IMR-90 (cell line): ENCODE results near the gene C9orf78. TPM values are rescaled to one million over a fixed set of nuclear protein-coding genes. Genes with fewer than 3 reads are reported as not detected.

ENCODE experiments used
- ATAC-seq: fragments of 200-7000 bp; cut with Tn5 transposase; 2 replicates; pipeline ENCODE4 v1.9.1; 2020; ENCODE audit warnings: low read depth, mild to moderate bottlenecking, moderate library complexity
- BruUV-seq: library from RNA; stranded (reverse); fragments of 400-500 nt; replicated peaks from 2 replicates; lab custom pipeline; 2021; lab: Mats Ljungman, UMichigan
- CTCF ChIA-PET: fragments of 300-600 bp; formaldehyde crosslinking; extraction: SDS; loops from one replicate; lab custom pipeline; 2021; ENCODE audit warnings: antibody characterized with exemption; lab: Yijun Ruan, JAX
- POLR2A ChIA-PET: fragments of 300-600 bp; sonication (Branson Sonifier 250); formaldehyde crosslinking; loops from one replicate; lab custom pipeline; 2022; ENCODE audit warnings: antibody characterized with exemption; ENCODE audit not compliant: unreplicated experiment; lab: Charles Lee
- DNase-seq: peaks from one replicate; pipeline ENCODE4 v3.0.0; 2013
- H2AFZ ChIP-seq: replicated peaks from 2 replicates; pipeline ENCODE3; 2013; ENCODE audit warnings: low read length, mild to moderate bottlenecking; ENCODE audit not compliant: poor library complexity
- H2AK5ac ChIP-seq: 2 replicates; pipeline ENCODE4 v1.6.1; 2013; ENCODE audit warnings: low read depth, low read length, inconsistent platforms
- H2AK9ac ChIP-seq: replicated peaks from 2 replicates; pipeline ENCODE3; 2013; ENCODE audit warnings: mild to moderate bottlenecking, low read depth, low read length, moderate library complexity; ENCODE audit not compliant: poor library complexity
- H2BK120ac ChIP-seq: 2 replicates; pipeline ENCODE4 v1.6.1; 2013; ENCODE audit warnings: low read depth, low read length, inconsistent platforms
- H2BK15ac ChIP-seq: 3 replicates; pipeline ENCODE4 v1.6.1; 2013; ENCODE audit warnings: low read depth, low read length, inconsistent platforms
- H2BK20ac ChIP-seq: 2 replicates; pipeline ENCODE4 v1.6.1; 2013; ENCODE audit warnings: low read depth, mild to moderate bottlenecking, inconsistent platforms, low read length, moderate library complexity
- H2BK5ac ChIP-seq: 2 replicates; pipeline ENCODE4 v1.6.1; 2013; ENCODE audit warnings: mild to moderate bottlenecking, low read depth, low read length, inconsistent platforms; ENCODE audit not compliant: poor library complexity, severe bottlenecking
- H3K14ac ChIP-seq: replicated peaks from 2 replicates; pipeline ENCODE4 v1.6.1; 2013; ENCODE audit warnings: low read depth, low read length, inconsistent platforms
- H3K18ac ChIP-seq: 2 replicates; pipeline ENCODE4 v1.6.1; 2013; ENCODE audit warnings: low read depth, low read length, control low read depth
- H3K23ac ChIP-seq: 2 replicates; pipeline ENCODE4 v1.6.1; 2013; ENCODE audit warnings: low read depth, low read length, inconsistent platforms
- H3K27ac ChIP-seq: 2 replicates; pipeline ENCODE4 v1.5.1; 2013; ENCODE audit warnings: mild to moderate bottlenecking, control low read depth, low read length; ENCODE audit not compliant: insufficient read depth
- H3K27me3 ChIP-seq: 2 replicates; pipeline ENCODE4 v1.6.1; 2013; ENCODE audit warnings: low read length; ENCODE audit not compliant: control insufficient read depth, insufficient read depth
- H3K36me3 ChIP-seq: 2 replicates; pipeline ENCODE4 v1.6.1; 2013; ENCODE audit warnings: low read length, mixed read lengths; ENCODE audit not compliant: control insufficient read depth, insufficient read depth
- H3K4ac ChIP-seq: 2 replicates; pipeline ENCODE4 v1.6.1; 2013; ENCODE audit warnings: low read depth, low read length, inconsistent platforms
- H3K4me1 ChIP-seq: 2 replicates; pipeline ENCODE4 v1.6.1; 2013; ENCODE audit warnings: low read length, mixed read lengths; ENCODE audit not compliant: control insufficient read depth, insufficient read depth
- H3K4me2 ChIP-seq: 2 replicates; pipeline ENCODE4 v1.6.1; 2013; ENCODE audit warnings: low read depth, mild to moderate bottlenecking, control low read depth, low read length, moderate library complexity
- H3K4me3 ChIP-seq: 2 replicates; pipeline ENCODE4 v1.5.1; 2013; ENCODE audit warnings: low read depth, mild to moderate bottlenecking, control low read depth, low read length, moderate library complexity; ENCODE audit not compliant: insufficient read depth
- H3K56ac ChIP-seq: 2 replicates; pipeline ENCODE4 v1.6.1; 2013; ENCODE audit warnings: low read length, inconsistent platforms; ENCODE audit not compliant: insufficient read depth; ENCODE audit errors: extremely low read depth
- H3K79me1 ChIP-seq, 2 experiments: 2 replicates each; pipeline ENCODE4 v1.6.1; 2013; ENCODE audit warnings: low read length in 2 of 2, inconsistent platforms in 1 of 2, low read depth in 1 of 2
- H3K9ac ChIP-seq: 2 replicates; pipeline ENCODE4 v1.6.1; 2013; ENCODE audit warnings: low read depth, low read length, control low read depth
- H3K9me1 ChIP-seq: 2 replicates; pipeline ENCODE4 v1.6.1; 2013; ENCODE audit warnings: low read length, inconsistent platforms; ENCODE audit not compliant: insufficient read depth
- H3K9me3 ChIP-seq: 2 replicates; pipeline ENCODE4 v1.6.1; 2013; ENCODE audit warnings: low read length; ENCODE audit not compliant: control insufficient read depth, insufficient read depth
- H4K20me1 ChIP-seq: 2 replicates; pipeline ENCODE4 v1.6.1; 2013; ENCODE audit warnings: low read length, inconsistent platforms; ENCODE audit not compliant: insufficient read depth
- H4K5ac ChIP-seq: 2 replicates; pipeline ENCODE4 v1.6.1; 2013; ENCODE audit warnings: mild to moderate bottlenecking, low read depth, low read length, control low read depth
- H4K8ac ChIP-seq, 2 experiments: 2 replicates each; pipeline ENCODE4 v1.6.1; 2013; ENCODE audit warnings: low read depth in 2 of 2, low read length in 2 of 2, control low read depth in 1 of 2, inconsistent platforms in 1 of 2
- H4K91ac ChIP-seq: 2 replicates; pipeline ENCODE4 v1.6.1; 2013; ENCODE audit warnings: low read depth, low read length, inconsistent platforms; ENCODE audit not compliant: insufficient read depth
- BHLHE40 ChIP-seq: fragments of 150-350 bp; IDR thresholded peaks from 2 replicates; pipeline ENCODE4 v1.6.1; 2016; ENCODE audit warnings: mild to moderate bottlenecking, low read depth, low read length
- POLR2A ChIP-seq: IDR thresholded peaks from 2 replicates; pipeline ENCODE4 v1.6.1; 2012; ENCODE audit warnings: mild to moderate bottlenecking, low read depth, low read length
- RAD21 ChIP-seq: IDR thresholded peaks from 2 replicates; pipeline ENCODE4 v1.6.1; 2012; ENCODE audit warnings: low read length, improper control_type of control experiment
- SMC3 ChIP-seq: fragments of 150-350 bp; IDR thresholded peaks from 2 replicates; pipeline ENCODE4 v1.6.1; 2016; ENCODE audit warnings: low read depth, mild to moderate bottlenecking, antibody characterized with exemption, low read length, moderate library complexity
- WGBS, 2 experiments: methylation state at CpG; one replicate each; pipeline versions ENCODE4 v1.1.5 to v1.1.7; 2013; ENCODE audit warnings: missing lambda C conversion rate in 2 of 2; ENCODE audit not compliant: insufficient read length in 1 of 2; ENCODE audit errors: extremely low coverage in 2 of 2; 5-methylcytosine and 5-hydroxymethylcytosine counted together
- dilution Hi-C: fragments of 300-500 bp; cut with HindIII; formaldehyde crosslinking; loops from one replicate; pipeline ENCODE4 v1.14.3; 2018; ENCODE audit warnings: low sequenced_read_pairs; ENCODE audit not compliant: unreplicated experiment
- in situ Hi-C: fragments of 300-500 bp; cut with MboI; formaldehyde crosslinking; loops from 3 replicates; pipeline ENCODE4 v1.14.3; 2019; ENCODE audit warnings: low sequenced_read_pairs, inconsistent platforms, mixed read lengths
- intact Hi-C: fragments of 100-400 bp; cut with micrococcal nuclease; formaldehyde crosslinking; loops from 2 replicates; pipeline ENCODE4 v1.10.0; 2022
- polyA plus RNA-seq, 3 experiments: library from polyadenylated mRNA; depleted of rRNA; stranded (reverse); fragments of >200 nt; gene quantifications; 2 replicates each; pipeline ENCODE4 v1.2.3, GENCODE V29; 2012; ENCODE audit warnings: low replicate concordance in 1 of 3
- total RNA-seq: library from RNA; depleted of rRNA; stranded (reverse); fragments of >200 nt; gene quantifications from 2 replicates; pipeline ENCODE4 v1.2.3, GENCODE V29; 2012

Gene C9orf78
- total and polyA plus RNA-seq, 2 of the 4 experiments (the other 2 are of a cell fraction): 29.8 to 46.0 TPM

DNA sequence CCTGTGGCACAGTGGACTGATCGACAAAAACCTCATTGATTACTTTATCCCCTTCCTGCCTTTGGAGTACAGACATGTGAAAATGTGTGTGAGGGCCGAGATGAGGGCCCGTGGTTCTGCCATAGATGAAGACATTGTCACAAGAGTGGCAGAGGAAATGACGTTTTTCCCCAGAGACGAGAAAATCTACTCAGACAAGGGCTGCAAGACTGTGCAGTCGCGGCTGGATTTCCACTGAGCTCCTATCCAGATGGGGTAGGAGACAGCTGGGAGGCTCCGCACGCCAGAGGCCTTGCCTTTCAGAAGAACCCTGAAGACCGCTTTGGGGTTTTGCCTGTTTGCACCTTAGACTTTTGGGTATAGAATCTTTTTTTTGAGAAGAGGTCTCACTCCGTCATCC is 25.7 kb downstream of the C9orf78 start:
- no peak overlapping the region for H3K9ac ChIP-seq
- H3K4ac ChIP-seq: no peak overlapping the region
- ChIA-PET CTCF (no interaction called here), POLR2A (interaction anchor here (0.7 kb wide), 1 partner anchor 148 kb away, joined by 3 read pairs; no protein-coding TSS in a partner anchor)
- DNase-seq (no peak), ATAC-seq (no peak)
- H2AK9ac ChIP-seq: no peak overlapping the region
- H4K5ac ChIP-seq: no peak overlapping the region
- no peak overlapping the region for H3K4me3 ChIP-seq
- H2AK5ac ChIP-seq: no peak overlapping the region
- peaks cover 34% of the 10 kb centered on the region for H3K36me3 ChIP-seq
- no peak overlapping the region for H2BK20ac ChIP-seq
- no peaks in the 10 kb centered on the region for H3K27me3 ChIP-seq
- no peak overlapping the region for H3K23ac ChIP-seq
- H4K8ac ChIP-seq: no peak overlapping the region
- H3K4me1 ChIP-seq: no peaks in the 10 kb centered on the region; the same call in 1 of the 2 replicates
- H2AFZ ChIP-seq: no peak overlapping the region
- H3K4me2 ChIP-seq: no peak overlapping the region
- 89% methylated on average over 4 of the region's 11 CpGs; no CpG with 5 or more reads in 1 of the 2 experiments for WGBS, 2 experiments
- H3K9me3 ChIP-seq: no peaks in the 10 kb centered on the region
- no TSS peak for BruUV-seq
- peaks cover 11% of the 10 kb centered on the region; the same call in 1 of the 2 replicates for H4K20me1 ChIP-seq
- H3K27ac ChIP-seq: no peak overlapping the region
- peaks cover 3% of the 10 kb centered on the region for H3K9me1 ChIP-seq
- intact Hi-C loops (no loop called here), dilution Hi-C loops (no loop called here), in situ Hi-C loops (no loop called here)
- H2BK120ac ChIP-seq: no peak overlapping the region
- H4K91ac ChIP-seq: no peak overlapping the region
- H3K79me1 ChIP-seq: peaks cover 17 to 50% of the 10 kb centered on the region in 2 experiments
- H3K56ac ChIP-seq: no peak overlapping the region
- H2BK5ac ChIP-seq: no peak overlapping the region
- no peak overlapping the region for H3K14ac ChIP-seq
- TF ChIP-seq POLR2A: no peak
- TF ChIP-seq BHLHE40: no peak
- TF ChIP-seq SMC3: no peak
- TF ChIP-seq RAD21: no peak
- H3K18ac ChIP-seq: no peak overlapping the region
- no peak overlapping the region for H2BK15ac ChIP-seq
